Trophoblast cell (in vitro differentiated cells and primary cell): Measurements from ENCODE around the gene MROH8.
A peak's percentile ranks its signal among the peaks of the same experiment; 100 is the strongest.

Source experiments
- DNase-seq, 2 donors: peaks; one replicate each; pipeline ENCODE4 v3.0.0-alpha.2; 2016
- H2AFZ ChIP-seq: 2 replicates; pipeline ENCODE4 v1.6.1; 2013; ENCODE audit warnings: low read length, moderate library complexity, mild to moderate bottlenecking; ENCODE audit not compliant: insufficient read depth, poor library complexity
- H2AK5ac ChIP-seq: 2 replicates; pipeline ENCODE4 v1.6.1; 2013; ENCODE audit warnings: mild to moderate bottlenecking, low read length
- H2BK120ac ChIP-seq: 2 replicates; pipeline ENCODE4 v1.6.1; 2013; ENCODE audit warnings: low read length, mild to moderate bottlenecking, moderate library complexity; ENCODE audit not compliant: insufficient read depth, poor library complexity
- H2BK12ac ChIP-seq: 2 replicates; pipeline ENCODE4 v1.6.1; 2013; ENCODE audit warnings: mild to moderate bottlenecking, low read length, moderate library complexity
- H2BK5ac ChIP-seq: 2 replicates; pipeline ENCODE4 v1.6.1; 2013; ENCODE audit warnings: low read length, low read depth, moderate library complexity, mild to moderate bottlenecking; ENCODE audit not compliant: poor library complexity
- H3K14ac ChIP-seq: 2 replicates; pipeline ENCODE4 v1.6.1; 2013; ENCODE audit warnings: mild to moderate bottlenecking, low read length
- H3K18ac ChIP-seq: 2 replicates; pipeline ENCODE4 v1.6.1; 2013; ENCODE audit warnings: mild to moderate bottlenecking, low read length
- H3K23ac ChIP-seq: 2 replicates; pipeline ENCODE4 v1.6.1; 2013; ENCODE audit warnings: low read length
- H3K27ac ChIP-seq: 2 replicates; pipeline ENCODE4 v1.5.1; 2013; ENCODE audit warnings: low read depth, mild to moderate bottlenecking, inconsistent platforms, low read length, moderate library complexity
- H3K27me3 ChIP-seq: 2 replicates; pipeline ENCODE4 v1.6.1; 2013; ENCODE audit warnings: inconsistent platforms, mild to moderate bottlenecking, low read length, moderate library complexity; ENCODE audit not compliant: insufficient read depth
- H3K36me3 ChIP-seq, 2 experiments: 1 replicate in 1 of 2; 2 replicates in 1 of 2; pipeline ENCODE4 v1.6.1; 2013; ENCODE audit warnings: low read length in 2 of 2, mild to moderate bottlenecking in 2 of 2, moderate library complexity in 1 of 2; ENCODE audit not compliant: insufficient read depth in 2 of 2, control insufficient read depth in 1 of 2
- H3K4ac ChIP-seq: 2 replicates; pipeline ENCODE4 v1.6.1; 2013; ENCODE audit warnings: low read depth, mild to moderate bottlenecking, low read length, moderate library complexity
- H3K4me1 ChIP-seq, 2 experiments: 1 replicate in 1 of 2; 2 replicates in 1 of 2; pipeline ENCODE4 v1.6.1; 2013; ENCODE audit warnings: low read length in 2 of 2, mild to moderate bottlenecking in 2 of 2, moderate library complexity in 1 of 2; ENCODE audit not compliant: insufficient read depth in 2 of 2, control insufficient read depth in 1 of 2
- H3K4me2 ChIP-seq: 2 replicates; pipeline ENCODE4 v1.6.1; 2013; ENCODE audit warnings: inconsistent platforms, mild to moderate bottlenecking, low read length, moderate library complexity
- H3K4me3 ChIP-seq: 2 replicates; pipeline ENCODE4 v1.5.1; 2013; ENCODE audit warnings: mild to moderate bottlenecking, low read depth, low read length, inconsistent platforms
- H3K79me1 ChIP-seq: one replicate; pipeline ENCODE4 v1.6.1; 2013; ENCODE audit warnings: low read length
- H3K79me2 ChIP-seq: 2 replicates; pipeline ENCODE4 v1.6.1; 2013; ENCODE audit warnings: low read length, mild to moderate bottlenecking; ENCODE audit not compliant: control insufficient read depth, insufficient read depth, poor library complexity
- H3K9ac ChIP-seq: 2 replicates; pipeline ENCODE4 v1.6.1; 2013; ENCODE audit warnings: mild to moderate bottlenecking, low read length
- H3K9me3 ChIP-seq: 2 replicates; pipeline ENCODE4 v1.6.1; 2013; ENCODE audit warnings: low read depth, mild to moderate bottlenecking, control low read depth, inconsistent platforms, low read length; ENCODE audit not compliant: insufficient read depth
- H4K12ac ChIP-seq: 2 replicates; pipeline ENCODE4 v1.6.1; 2013; ENCODE audit warnings: low read depth, mild to moderate bottlenecking, low read length, moderate library complexity
- H4K8ac ChIP-seq: 2 replicates; pipeline ENCODE4 v1.6.1; 2013; ENCODE audit warnings: low read depth, mild to moderate bottlenecking, low read length, moderate library complexity
- H4K91ac ChIP-seq: one replicate; pipeline ENCODE4 v1.6.1; 2013; ENCODE audit warnings: low read depth, mild to moderate bottlenecking, low read length, moderate library complexity
- WGBS: extraction: QIAGEN DNeasy Blood & Tissue Kit; methylation state at CpG from one replicate; pipeline ENCODE4 v1.1.7; 2013; ENCODE audit warnings: missing lambda C conversion rate; ENCODE audit not compliant: insufficient read length, insufficient coverage; ENCODE audit errors: extremely low coverage; 5-methylcytosine and 5-hydroxymethylcytosine counted together

MROH8 gene

DNA sequence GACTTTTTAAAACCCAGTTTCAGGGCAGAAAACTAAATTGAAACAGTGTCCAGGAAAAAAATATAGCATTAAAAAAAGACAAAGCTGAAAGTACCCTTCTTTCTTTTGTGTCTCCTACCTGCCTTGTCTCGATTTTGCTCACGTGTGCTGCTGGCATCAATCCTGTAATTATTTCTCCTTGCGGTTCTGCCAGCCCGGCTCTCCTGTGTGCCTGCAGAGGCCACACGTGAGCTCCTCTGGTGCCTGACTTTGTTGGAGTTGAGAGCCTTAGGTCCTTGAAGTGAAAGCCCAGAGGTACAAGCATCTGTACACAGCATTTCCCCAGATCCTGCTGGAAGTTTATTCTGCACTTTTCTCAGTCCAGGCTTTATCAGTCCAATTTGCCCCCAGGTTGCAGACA is 45.8 kb upstream of the MROH8 start:
- Histone ChIP-seq H2BK12ac (no peak overlapping the region), H4K12ac (no peak overlapping the region), H2AFZ (no peak overlapping the region), H3K79me2 (no peaks in the 10 kb centered on the region), H3K79me1 (no peaks in the 10 kb centered on the region), H2BK5ac (no peak overlapping the region), H4K8ac (no peak overlapping the region), H3K4me1 (peaks cover 0 to 2% of the 10 kb centered on the region in 2 experiments), H3K14ac (no peak overlapping the region), H3K4me3 (no peak overlapping the region), H2AK5ac (no peak overlapping the region), H3K23ac (no peak overlapping the region), H3K27me3 (no peaks in the 10 kb centered on the region), H3K4ac (no peak overlapping the region), H3K4me2 (no peak overlapping the region), H3K18ac (no peak overlapping the region), H2BK120ac (no peak overlapping the region), H3K9me3 (no peaks in the 10 kb centered on the region), H4K91ac (no peak overlapping the region), H3K36me3 (peaks cover 33 to 63% of the 10 kb centered on the region in 2 experiments), H3K27ac (no peak overlapping the region), H3K9ac (no peak overlapping the region)
- no CpG with 5 or more reads among the region's 5 CpGs for WGBS
- DNase-seq = no peak

DNA sequence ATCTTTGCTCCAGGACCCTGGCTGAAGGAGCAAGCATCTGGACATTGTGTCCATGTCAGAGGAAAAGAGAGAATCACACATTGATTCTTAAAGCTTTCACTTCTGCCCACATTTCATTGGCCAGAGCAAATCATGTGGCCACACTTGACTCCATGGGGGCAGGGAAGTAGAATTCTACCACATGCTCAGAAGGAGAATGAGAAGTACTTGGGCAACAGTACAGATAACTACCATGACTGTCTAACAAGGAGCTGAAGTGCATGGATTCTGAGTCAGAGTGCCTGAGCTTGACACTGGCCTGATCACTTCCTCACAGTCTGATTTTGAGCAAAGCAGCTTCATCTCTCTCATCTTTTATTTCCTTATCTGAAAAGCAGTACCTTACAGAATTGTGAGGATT is 43.7 kb upstream of the MROH8 start:
- Histone ChIP-seq H2AFZ (no peak overlapping the region), H3K27ac (no peak overlapping the region), H3K23ac (no peak overlapping the region), H4K91ac (no peak overlapping the region), H3K4me3 (no peak overlapping the region), H3K4me1 (no peaks in the 10 kb centered on the region), H4K8ac (no peak overlapping the region), H3K18ac (no peak overlapping the region), H3K79me2 (no peaks in the 10 kb centered on the region), H3K9ac (no peak overlapping the region), H3K14ac (no peak overlapping the region), H2BK12ac (no peak overlapping the region), H4K12ac (no peak overlapping the region), H3K4ac (no peak overlapping the region), H3K36me3 (peaks cover 26 to 51% of the 10 kb centered on the region in 2 experiments), H3K9me3 (no peaks in the 10 kb centered on the region), H3K79me1 (no peaks in the 10 kb centered on the region), H3K4me2 (no peak overlapping the region), H2BK5ac (no peak overlapping the region), H3K27me3 (no peaks in the 10 kb centered on the region), H2AK5ac (no peak overlapping the region), H2BK120ac (no peak overlapping the region)
- peak; percentile 53 to 76 for DNase-seq

DNA sequence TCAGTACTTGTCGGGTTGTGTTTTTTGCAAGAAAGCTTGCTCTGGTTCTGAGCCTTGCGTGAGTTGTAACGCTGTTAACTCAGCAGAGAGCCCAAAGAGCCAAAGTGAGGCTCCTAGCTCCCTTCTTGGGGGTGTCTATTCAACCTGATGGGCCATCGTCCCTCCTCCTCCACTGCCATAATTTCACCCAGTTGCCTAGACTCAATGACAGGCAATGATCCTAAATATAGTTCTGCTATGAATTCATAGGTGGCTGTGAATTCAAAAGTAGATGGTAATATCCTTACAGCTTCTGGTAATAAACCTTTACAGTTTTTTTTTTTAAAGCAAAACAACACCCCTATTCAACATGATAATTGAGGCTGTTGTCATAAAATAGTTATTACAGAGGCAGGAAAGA is 42.7 kb upstream of the MROH8 start:
- no CpG with 5 or more reads among the region's 4 CpGs for WGBS
- no peak overlapping the region for H3K4me3 ChIP-seq
- peaks cover 32 to 48% of the 10 kb centered on the region in 2 experiments for H3K36me3 ChIP-seq
- H3K27ac ChIP-seq = no peak overlapping the region
- no peaks in the 10 kb centered on the region for H3K4me1 ChIP-seq
- no peak overlapping the region for H3K4ac ChIP-seq
- H3K14ac ChIP-seq = no peak overlapping the region
- no peak overlapping the region for H4K8ac ChIP-seq
- H4K91ac ChIP-seq = no peak overlapping the region
- H3K23ac ChIP-seq = no peak overlapping the region
- H2BK120ac ChIP-seq = no peak overlapping the region
- no peak for DNase-seq
- H3K18ac ChIP-seq = no peak overlapping the region
- H2BK5ac ChIP-seq = no peak overlapping the region
- H3K79me1 ChIP-seq = no peaks in the 10 kb centered on the region
- H2AK5ac ChIP-seq = no peak overlapping the region
- H3K9me3 ChIP-seq = no peaks in the 10 kb centered on the region
- no peak overlapping the region for H2BK12ac ChIP-seq
- H3K27me3 ChIP-seq = no peaks in the 10 kb centered on the region
- H3K4me2 ChIP-seq = no peak overlapping the region
- H4K12ac ChIP-seq = no peak overlapping the region
- H3K79me2 ChIP-seq = no peaks in the 10 kb centered on the region
- H3K9ac ChIP-seq = no peak overlapping the region
- no peak overlapping the region for H2AFZ ChIP-seq

DNA sequence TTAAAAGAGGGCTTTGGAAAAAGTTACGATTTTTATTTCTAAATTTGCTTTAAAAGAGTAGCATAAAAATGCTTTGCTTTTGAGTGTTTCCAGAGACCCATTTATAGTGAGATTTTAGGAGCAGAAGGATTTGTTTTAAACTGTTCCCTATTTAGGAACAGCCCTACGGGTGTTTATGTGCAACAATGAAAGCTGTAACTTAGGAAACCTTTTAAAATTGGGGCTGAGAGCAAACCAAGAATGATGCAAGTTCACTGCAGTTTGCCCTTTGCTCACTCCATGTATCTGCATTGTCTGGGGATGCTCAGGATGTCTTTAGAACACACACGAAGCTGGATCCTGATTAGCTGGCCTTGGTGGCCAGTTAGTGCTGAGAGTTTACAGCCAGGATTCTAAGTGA is 41.4 kb upstream of the MROH8 start:
- WGBS = no CpG with 5 or more reads among the region's 3 CpGs
- H3K4me3 ChIP-seq = no peak overlapping the region
- H4K8ac ChIP-seq = no peak overlapping the region
- H3K18ac ChIP-seq = no peak overlapping the region
- H2BK120ac ChIP-seq = no peak overlapping the region
- no peaks in the 10 kb centered on the region for H3K79me2 ChIP-seq
- H2BK5ac ChIP-seq = no peak overlapping the region
- H3K4ac ChIP-seq = no peak overlapping the region
- H3K79me1 ChIP-seq = no peaks in the 10 kb centered on the region
- H3K36me3 ChIP-seq = peaks cover 27 to 40% of the 10 kb centered on the region in 2 experiments
- H4K91ac ChIP-seq = no peak overlapping the region
- H3K23ac ChIP-seq = no peak overlapping the region
- no peaks in the 10 kb centered on the region for H3K27me3 ChIP-seq
- H2AK5ac ChIP-seq = no peak overlapping the region
- no peak overlapping the region for H4K12ac ChIP-seq
- no peak overlapping the region for H3K14ac ChIP-seq
- no peak overlapping the region for H2AFZ ChIP-seq
- DNase-seq = peak in 1 of 2 donors; percentile 31
- no peak overlapping the region for H3K27ac ChIP-seq
- H3K9ac ChIP-seq = no peak overlapping the region
- H3K9me3 ChIP-seq = no peaks in the 10 kb centered on the region
- H2BK12ac ChIP-seq = no peak overlapping the region
- H3K4me2 ChIP-seq = no peak overlapping the region
- H3K4me1 ChIP-seq = no peaks in the 10 kb centered on the region
